H9 (cell line): Measurements from ENCODE around the gene PAIP1. TPM values are rescaled to one million over a fixed set of nuclear protein-coding genes. Genes with fewer than 3 reads are reported as not detected.

Experiments used
- DNase-seq: peaks from one replicate; pipeline ENCODE4 v3.0.0-alpha.2; 2017
- H2AFZ ChIP-seq: one replicate; pipeline ENCODE4 v1.6.1; 2013; ENCODE audit warnings: mild to moderate bottlenecking, low read length, control low read depth, moderate library complexity
- H2AK5ac ChIP-seq: 2 replicates; pipeline ENCODE4 v1.6.1; 2013; ENCODE audit warnings: low read length, control low read depth, mixed read lengths; ENCODE audit not compliant: insufficient read length
- H2BK120ac ChIP-seq: one replicate; pipeline ENCODE4 v1.6.1; 2013; ENCODE audit warnings: low read depth, mild to moderate bottlenecking, low read length, control low read depth, inconsistent platforms; ENCODE audit not compliant: poor library complexity, severe bottlenecking
- H2BK12ac ChIP-seq: 2 replicates; pipeline ENCODE4 v1.6.1; 2013; ENCODE audit warnings: low read length, control low read depth, mixed read lengths, low read depth; ENCODE audit not compliant: insufficient read length
- H2BK15ac ChIP-seq: 2 replicates; pipeline ENCODE4 v1.6.1; 2013; ENCODE audit warnings: low read depth, low read length, control low read depth
- H2BK20ac ChIP-seq: one replicate; pipeline ENCODE4 v1.6.1; 2013; ENCODE audit warnings: low read depth, mild to moderate bottlenecking, low read length, control low read depth, inconsistent platforms; ENCODE audit not compliant: poor library complexity, severe bottlenecking
- H2BK5ac ChIP-seq: 2 replicates; pipeline ENCODE4 v1.6.1; 2013; ENCODE audit warnings: low read length, control low read depth, mixed read lengths; ENCODE audit not compliant: insufficient read length
- H3K14ac ChIP-seq: 2 replicates; pipeline ENCODE4 v1.6.1; 2013; ENCODE audit warnings: low read length, control low read depth; ENCODE audit not compliant: insufficient read depth
- H3K18ac ChIP-seq: 2 replicates; pipeline ENCODE4 v1.6.1; 2013; ENCODE audit warnings: low read depth, mild to moderate bottlenecking, mixed read lengths, low read length, control low read depth; ENCODE audit not compliant: insufficient read length
- H3K23ac ChIP-seq: 2 replicates; pipeline ENCODE4 v1.6.1; 2013; ENCODE audit warnings: low read length, control low read depth, mixed read lengths, low read depth; ENCODE audit not compliant: insufficient read length
- H3K23me2 ChIP-seq: 2 replicates; pipeline ENCODE4 v1.6.1; 2013; ENCODE audit warnings: low read depth, mild to moderate bottlenecking, mixed read lengths, low read length, control low read depth; ENCODE audit not compliant: insufficient read length, poor library complexity, severe bottlenecking
- H3K27ac ChIP-seq: 2 replicates; pipeline ENCODE4 v1.5.1; 2013; ENCODE audit warnings: low read length, control low read depth, mixed read lengths, low read depth; ENCODE audit not compliant: insufficient read length
- H3K27me3 ChIP-seq: 2 replicates; pipeline ENCODE4 v1.6.1; 2013; ENCODE audit warnings: low read length, control low read depth, inconsistent platforms; ENCODE audit not compliant: insufficient read depth
- H3K4ac ChIP-seq: 2 replicates; pipeline ENCODE4 v1.6.1; 2013; ENCODE audit warnings: low read depth, mild to moderate bottlenecking, control low read depth, inconsistent platforms, low read length, moderate library complexity
- H3K4me1 ChIP-seq: 2 replicates; pipeline ENCODE4 v1.6.1; 2013; ENCODE audit warnings: low read length, control low read depth, inconsistent platforms; ENCODE audit not compliant: insufficient read depth
- H3K4me2 ChIP-seq: 2 replicates; pipeline ENCODE4 v1.6.1; 2013; ENCODE audit warnings: low read length, control low read depth, mixed read lengths; ENCODE audit not compliant: insufficient read length, insufficient read depth
- H3K56ac ChIP-seq: 2 replicates; pipeline ENCODE4 v1.6.1; 2013; ENCODE audit warnings: low read depth, mild to moderate bottlenecking, mixed read lengths, low read length, control low read depth; ENCODE audit not compliant: insufficient read length
- H3K79me1 ChIP-seq: 2 replicates; pipeline ENCODE4 v1.6.1; 2013; ENCODE audit warnings: low read depth, mild to moderate bottlenecking, moderate library complexity, low read length, control low read depth, inconsistent platforms; ENCODE audit not compliant: insufficient read depth, poor library complexity, severe bottlenecking
- H3K79me2 ChIP-seq: 2 replicates; pipeline ENCODE4 v1.6.1; 2013; ENCODE audit warnings: low read length, control low read depth, inconsistent platforms; ENCODE audit not compliant: insufficient read depth
- H3K9ac ChIP-seq: 2 replicates; pipeline ENCODE4 v1.6.1; 2013; ENCODE audit warnings: low read length, control low read depth, mixed read lengths; ENCODE audit not compliant: insufficient read length; ENCODE audit errors: extremely low read depth
- H3K9me3 ChIP-seq: one replicate; pipeline ENCODE4 v1.6.1; 2013; ENCODE audit warnings: low read depth, low read length, inconsistent platforms; ENCODE audit not compliant: control insufficient read depth
- H3T11ph ChIP-seq: one replicate; pipeline ENCODE4 v1.6.1; 2013; ENCODE audit warnings: mild to moderate bottlenecking, low read length, control low read depth, inconsistent platforms
- H4K20me1 ChIP-seq: one replicate; pipeline ENCODE4 v1.6.1; 2013; ENCODE audit not compliant: control insufficient read depth, insufficient read length, insufficient read depth
- H4K5ac ChIP-seq: 2 replicates; pipeline ENCODE4 v1.6.1; 2013; ENCODE audit warnings: low read depth, mild to moderate bottlenecking, mixed read lengths, low read length, control low read depth; ENCODE audit not compliant: insufficient read length
- H4K8ac ChIP-seq: replicated peaks from 2 replicates; pipeline ENCODE4 v1.6.1; 2013; ENCODE audit warnings: low read length, control low read depth, mixed read lengths, low read depth; ENCODE audit not compliant: insufficient read length
- H4K91ac ChIP-seq: 2 replicates; pipeline ENCODE4 v1.6.1; 2013; ENCODE audit warnings: low read depth, mild to moderate bottlenecking, moderate library complexity, mixed read lengths, low read length, control low read depth; ENCODE audit not compliant: insufficient read length
- H3K27ac Mint-ChIP-seq, 3 experiments: 2 replicates in 2 of 3; 3 replicates in 1 of 3; pipeline ENCODE4 v1.8.0; 2020 to 2021; ENCODE audit warnings: mixed read lengths in 3 of 3, mild to moderate bottlenecking in 1 of 3, moderate library complexity in 1 of 3
- H3K27me3 Mint-ChIP-seq: 2 replicates; pipeline ENCODE4 v1.8.0; 2021; ENCODE audit warnings: low read depth, mild to moderate bottlenecking, moderate library complexity, mixed read lengths
- H3K36me3 Mint-ChIP-seq, 3 experiments: 2 replicates in 2 of 3; 3 replicates in 1 of 3; pipeline ENCODE4 v1.8.0; 2020 to 2021; ENCODE audit warnings: low read depth in 3 of 3, mixed read lengths in 3 of 3; ENCODE audit not compliant: insufficient read depth in 1 of 3
- H3K4me1 Mint-ChIP-seq, 2 experiments: 2 replicates each; pipeline ENCODE4 v1.8.0; 2020; ENCODE audit warnings: mixed read lengths in 2 of 2
- H3K4me3 Mint-ChIP-seq, 2 experiments: 2 replicates in 1 of 2; 3 replicates in 1 of 2; pipeline ENCODE4 v1.8.0; 2020 to 2021; ENCODE audit warnings: mild to moderate bottlenecking in 2 of 2, mixed read lengths in 2 of 2, moderate library complexity in 1 of 2
- H3K9me3 Mint-ChIP-seq, 2 experiments: 2 replicates in 1 of 2; 3 replicates in 1 of 2; pipeline ENCODE4 v1.8.0; 2020; ENCODE audit warnings: mild to moderate bottlenecking in 2 of 2, mixed read lengths in 2 of 2, moderate library complexity in 1 of 2
- CTCF ChIP-seq: fragments of 200-600 bp; sonication (generic); conservative IDR thresholded peaks from 3 replicates; pipeline ENCODE4 v1.8.0; 2021; ENCODE audit warnings: antibody characterized with exemption, mild to moderate bottlenecking
- WGBS: extraction: QIAGEN DNeasy Blood & Tissue Kit; methylation state at CpG from one replicate; pipeline ENCODE4 v1.1.7; 2013; ENCODE audit warnings: missing lambda C conversion rate, low lambda C conversion rate, mixed read lengths; ENCODE audit not compliant: insufficient read length; ENCODE audit errors: extremely low coverage; 5-methylcytosine and 5-hydroxymethylcytosine counted together
- total RNA-seq: library from RNA; stranded (reverse); gene quantifications from 2 replicates; pipeline ENCODE4 v1.2.1, GENCODE V29; 2021

The PAIP1 gene
- total RNA-seq, 1 experiment from 2014 or later: 92.9 TPM

- H3K79me2 ChIP-seq: no peaks in the 10 kb centered on the region
Observed at GRCh38 chr5:43498581-43498980, 58.3 kb downstream of the PAIP1 start.

More at GRCh38 chr5:43498581-43498980, 58.3 kb downstream of the PAIP1 start:
- H3K18ac ChIP-seq: no peak overlapping the region
- H3K4me1 Mint-ChIP-seq: no peaks in the 10 kb centered on the region
- no peak overlapping the region for H3K4ac ChIP-seq
- H2BK12ac ChIP-seq: no peak overlapping the region
- H4K91ac ChIP-seq: no peak overlapping the region
- H3K23ac ChIP-seq: no peak overlapping the region
- H4K8ac ChIP-seq: no peak overlapping the region
- H3K27ac Mint-ChIP-seq: no peak overlapping the region
- H3K79me1 ChIP-seq: no peaks in the 10 kb centered on the region
- H3K23me2 ChIP-seq: no peaks in the 10 kb centered on the region
- H4K20me1 ChIP-seq: no peaks in the 10 kb centered on the region
- no peaks in the 10 kb centered on the region for H3K27me3 ChIP-seq
- H3K27ac ChIP-seq: no peak overlapping the region
- no peaks in the 10 kb centered on the region for H3K9me3 ChIP-seq
- no peak overlapping the region for H2AFZ ChIP-seq
- no peak overlapping the region for H3K4me2 ChIP-seq
- no peak for DNase-seq
- no peak overlapping the region for H3K9ac ChIP-seq
- H2BK15ac ChIP-seq: no peak overlapping the region
- H2BK120ac ChIP-seq: no peak overlapping the region
- no peak overlapping the region for H2BK5ac ChIP-seq
- no peak overlapping the region for H2AK5ac ChIP-seq
- H3K4me3 Mint-ChIP-seq: no peak overlapping the region
- no peak overlapping the region for H3K56ac ChIP-seq
- no peak overlapping the region for H3T11ph ChIP-seq
- no CpG with 5 or more reads among the region's 2 CpGs for whole genome bisulfite sequencing
- no peaks in the 10 kb centered on the region for H3K9me3 Mint-ChIP-seq
- H2BK20ac ChIP-seq: no peak overlapping the region
- H3K14ac ChIP-seq: no peak overlapping the region
- no peak for TF ChIP-seq CTCF
- no peaks in the 10 kb centered on the region for H3K27me3 Mint-ChIP-seq
- H4K5ac ChIP-seq: no peak overlapping the region
- peaks cover 0 to 10% (median 2%) of the 10 kb centered on the region in 3 experiments; a peak in 4 of 7 replicates for H3K36me3 Mint-ChIP-seq
- H3K4me1 ChIP-seq: no peaks in the 10 kb centered on the region
